Tibial nerve (tissue), 4 donors: Measurements from ENCODE around the gene BLOC1S3. TPM values are rescaled to one million over a fixed set of nuclear protein-coding genes. Genes with fewer than 3 reads are reported as not detected.
A peak's percentile ranks its signal among the peaks of the same experiment; 100 is the strongest.

ENCODE experiments used
- DNase-seq, 2 donors: peaks; one replicate each; pipeline ENCODE4 v3.0.0-alpha.2; 2019; ENCODE audit warnings: low spot score in 2 of 2
- H3K27ac ChIP-seq, 4 donors: fragments of 200-600 bp; sonication (generic) in 3 of 4; one replicate each; pipeline ENCODE4 v1.5.1; 2017 to 2019; ENCODE audit warnings: mild to moderate bottlenecking in 1 of 4
- H3K27me3 ChIP-seq, 2 donors: fragments of 200-600 bp; sonication (generic) in 1 of 2; one replicate each; pipeline versions ENCODE4 v1.5.1 to v1.6.0; 2017 to 2019
- H3K36me3 ChIP-seq, 3 donors: fragments of 200-600 bp; sonication (generic); one replicate each; pipeline ENCODE4 v1.5.1; 2018 to 2019
- H3K4me1 ChIP-seq, 4 donors: fragments of 200-600 bp; sonication (generic) in 3 of 4; one replicate each; pipeline ENCODE4 v1.5.1; 2017 to 2019
- H3K4me3 ChIP-seq, 4 donors: fragments of 200-600 bp; sonication (generic) in 3 of 4; one replicate each; pipeline ENCODE4 v1.5.1; 2017 to 2019; ENCODE audit warnings: mild to moderate bottlenecking in 1 of 4, moderate library complexity in 1 of 4
- H3K9me3 ChIP-seq, 4 donors: fragments of 200-600 bp; sonication (generic) in 3 of 4; one replicate each; pipeline ENCODE4 v1.5.1; 2017 to 2019
- EP300 ChIP-seq, 2 donors: sonication (generic); formaldehyde crosslinking; IDR thresholded peaks; one replicate each; pipeline ENCODE4 v1.6.1; 2017; ENCODE audit warnings: antibody characterized with exemption in 2 of 2, mild to moderate bottlenecking in 1 of 2
- POLR2A ChIP-seq, 2 donors: fragments of 450-650 bp; IDR thresholded peaks; one replicate each; pipeline ENCODE4 v1.6.1; 2017; ENCODE audit warnings: antibody characterized with exemption in 2 of 2, mild to moderate bottlenecking in 2 of 2, moderate library complexity in 2 of 2
- WGBS, 2 donors: methylation state at CpG; one replicate each; pipeline ENCODE4 v1.1.5; 2018; 5-methylcytosine and 5-hydroxymethylcytosine counted together
- total RNA-seq, 4 donors: library from RNA; depleted of rRNA; stranded (reverse); fragments of >200 nt; gene quantifications; one replicate each; pipeline ENCODE4 v1.1.0, GENCODE V29; 2016
- TF ChIP-seq, protein P1 (sequence below), 5 experiments: fragments of 200-600 bp in 3 of 5; fragments of 450-650 bp in 2 of 5; sonication (generic) in 3 of 5; IDR thresholded peaks; one replicate each; pipeline ENCODE4 v1.5.1; 2016 to 2019; ENCODE audit warnings: antibody characterized with exemption in 5 of 5, mild to moderate bottlenecking in 3 of 5, moderate library complexity in 2 of 5

Gene BLOC1S3
- total RNA-seq, 4 donors from 2014 or later, result 12.0 to 42.0 (median 23.7) TPM

DNA sequence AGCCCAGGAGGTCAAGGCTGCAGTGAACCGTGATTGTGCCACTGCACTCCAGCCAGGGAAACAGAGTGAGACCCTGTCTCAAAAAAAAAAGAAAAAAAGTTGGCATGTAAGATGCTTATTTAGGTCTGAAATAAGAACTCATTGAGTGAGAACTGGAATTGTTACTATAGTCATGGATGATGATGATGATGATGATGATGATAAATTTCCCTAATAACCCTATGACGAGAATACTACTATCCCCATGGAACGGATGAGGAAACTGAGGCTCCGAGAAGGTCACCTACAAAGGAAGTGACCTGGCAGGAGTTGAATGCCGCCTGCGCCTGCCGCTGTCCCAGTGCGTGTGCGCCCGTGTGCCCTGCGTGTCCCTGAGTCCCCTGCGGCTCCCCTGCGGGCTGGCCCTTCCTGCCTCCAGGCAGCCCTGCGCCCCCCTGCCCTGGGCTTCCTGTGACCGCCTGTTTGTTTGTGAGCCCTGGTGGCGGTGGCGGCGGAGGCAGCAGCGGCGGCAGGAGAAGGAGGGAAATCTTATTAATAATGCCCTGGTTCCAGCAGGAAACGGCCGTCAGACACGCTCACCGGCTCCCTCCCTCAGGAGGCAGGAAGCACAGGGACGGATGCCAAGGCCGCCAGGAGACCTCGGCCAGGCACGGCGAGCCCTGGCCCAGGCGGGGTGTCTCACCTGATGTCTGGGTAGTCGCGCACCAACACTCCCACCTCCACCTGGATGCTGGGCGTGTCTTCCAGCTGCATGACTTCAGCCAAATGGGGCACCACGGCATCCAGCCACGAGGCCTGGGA, 37.0 kb downstream of the BLOC1S3 start:
- TF ChIP-seq, protein P1, sequence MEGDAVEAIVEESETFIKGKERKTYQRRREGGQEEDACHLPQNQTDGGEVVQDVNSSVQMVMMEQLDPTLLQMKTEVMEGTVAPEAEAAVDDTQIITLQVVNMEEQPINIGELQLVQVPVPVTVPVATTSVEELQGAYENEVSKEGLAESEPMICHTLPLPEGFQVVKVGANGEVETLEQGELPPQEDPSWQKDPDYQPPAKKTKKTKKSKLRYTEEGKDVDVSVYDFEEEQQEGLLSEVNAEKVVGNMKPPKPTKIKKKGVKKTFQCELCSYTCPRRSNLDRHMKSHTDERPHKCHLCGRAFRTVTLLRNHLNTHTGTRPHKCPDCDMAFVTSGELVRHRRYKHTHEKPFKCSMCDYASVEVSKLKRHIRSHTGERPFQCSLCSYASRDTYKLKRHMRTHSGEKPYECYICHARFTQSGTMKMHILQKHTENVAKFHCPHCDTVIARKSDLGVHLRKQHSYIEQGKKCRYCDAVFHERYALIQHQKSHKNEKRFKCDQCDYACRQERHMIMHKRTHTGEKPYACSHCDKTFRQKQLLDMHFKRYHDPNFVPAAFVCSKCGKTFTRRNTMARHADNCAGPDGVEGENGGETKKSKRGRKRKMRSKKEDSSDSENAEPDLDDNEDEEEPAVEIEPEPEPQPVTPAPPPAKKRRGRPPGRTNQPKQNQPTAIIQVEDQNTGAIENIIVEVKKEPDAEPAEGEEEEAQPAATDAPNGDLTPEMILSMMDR (IDR thresholded peaks at IDR 0.05), result no peak
- TF ChIP-seq POLR2A (IDR thresholded peaks at IDR 0.05), result no peak
- no peak for TF ChIP-seq EP300 (IDR thresholded peaks at IDR 0.05)
- no peak for DNase-seq
- H3K4me3 ChIP-seq, result no peak overlapping the region
- H3K27me3 ChIP-seq, result peaks cover 0 to 51% of the 10 kb centered on the region in 2 donors
- H3K9me3 ChIP-seq, result no peaks in the 10 kb centered on the region
- H3K27ac ChIP-seq, result peak overlapping the region in 1 of 4 donors; percentile 24
- peaks cover 0 to 41% (median 4%) of the 10 kb centered on the region in 4 donors for H3K4me1 ChIP-seq
- no peaks in the 10 kb centered on the region for H3K36me3 ChIP-seq
- 9 to 21% methylated on average over 28 to 30 of the region's 35 CpGs for WGBS, 2 donors

DNA sequence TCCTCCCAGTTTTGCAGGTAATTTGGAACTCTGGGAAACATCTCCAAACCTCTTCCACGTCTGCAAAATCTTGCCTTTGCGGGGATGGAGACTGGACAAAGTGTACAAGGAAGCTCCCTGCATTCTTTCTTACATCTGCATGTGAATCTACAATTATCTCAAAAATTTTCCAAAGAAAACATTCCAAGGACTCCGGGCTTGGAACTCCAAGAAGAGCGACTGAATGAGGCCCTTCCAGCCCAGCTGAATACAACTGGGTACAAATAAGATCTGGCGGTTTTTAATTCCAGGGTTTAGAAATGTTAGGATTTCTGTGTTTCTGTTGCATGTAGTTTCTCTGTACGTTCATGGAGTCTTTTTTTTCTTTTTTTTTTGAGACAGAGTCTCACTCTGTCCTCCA, 38.1 kb downstream of the BLOC1S3 start:
- WGBS, 2 donors, result 27 to 28% methylated on average over 6 of the region's 6 CpGs
- no peak for DNase-seq
- Histone ChIP-seq H3K4me3 (no peak overlapping the region), H3K27ac (no peak overlapping the region), H3K36me3 (no peaks in the 10 kb centered on the region), H3K9me3 (no peaks in the 10 kb centered on the region), H3K4me1 (peaks cover 0 to 39% (median 4%) of the 10 kb centered on the region in 4 donors), H3K27me3 (peaks cover 0 to 51% of the 10 kb centered on the region in 2 donors)
- no peak for TF ChIP-seq POLR2A (IDR thresholded peaks at IDR 0.05)
- TF ChIP-seq EP300 (IDR thresholded peaks at IDR 0.05), result no peak
- TF ChIP-seq, protein P1 (IDR thresholded peaks at IDR 0.05), result no peak

DNA sequence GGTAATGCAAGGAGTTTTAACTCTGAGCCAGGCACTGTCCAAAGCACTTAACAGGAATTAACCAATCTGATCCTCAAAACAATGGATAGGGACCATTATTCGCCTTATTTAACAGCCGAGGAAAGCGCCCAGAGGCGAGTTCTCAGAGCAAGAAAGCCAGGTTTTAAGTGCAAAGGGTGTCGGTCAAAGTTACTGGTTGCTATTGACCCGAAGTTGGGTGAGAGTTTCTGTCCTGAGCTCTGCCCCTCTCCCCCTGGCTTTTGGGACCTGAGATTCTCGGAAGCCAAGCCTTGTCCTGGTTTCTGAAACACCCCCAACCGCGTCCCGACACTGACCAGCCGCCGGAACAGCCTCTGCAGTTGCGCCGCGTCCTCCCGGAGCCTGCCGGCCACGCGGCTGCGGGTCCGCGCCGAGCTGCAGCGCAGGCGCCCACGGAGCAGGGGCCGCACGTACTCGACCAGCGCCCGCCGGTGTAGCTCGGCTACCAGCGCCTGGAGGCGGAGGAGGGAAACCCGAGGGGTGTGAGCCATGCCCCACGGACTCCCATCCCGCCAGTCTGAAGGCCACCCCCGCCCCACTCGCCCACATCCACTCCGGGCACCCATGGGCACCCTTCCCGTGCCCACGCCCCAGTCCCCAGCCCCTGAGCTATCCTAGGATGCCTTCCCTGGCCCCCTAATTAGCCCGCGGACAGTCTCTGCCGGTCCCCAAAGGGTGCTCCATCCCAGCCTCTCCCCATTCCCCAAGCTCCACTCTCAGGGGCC, 38.8 kb downstream of the BLOC1S3 start:
- H3K4me3 ChIP-seq, result no peak overlapping the region
- no peaks in the 10 kb centered on the region for H3K9me3 ChIP-seq
- no peak for DNase-seq
- H3K4me1 ChIP-seq, result peaks cover 0 to 34% (median 4%) of the 10 kb centered on the region in 4 donors
- whole genome bisulfite sequencing, 2 donors, result 20 to 31% methylated on average over 25 to 30 of the region's 46 CpGs
- H3K27me3 ChIP-seq, result peaks cover 0 to 51% of the 10 kb centered on the region in 2 donors
- H3K36me3 ChIP-seq, result no peaks in the 10 kb centered on the region
- TF ChIP-seq, protein P1 (IDR thresholded peaks at IDR 0.05), result no peak
- no peak for TF ChIP-seq EP300 (IDR thresholded peaks at IDR 0.05)
- TF ChIP-seq POLR2A (IDR thresholded peaks at IDR 0.05), result no peak
- no peak overlapping the region for H3K27ac ChIP-seq

DNA sequence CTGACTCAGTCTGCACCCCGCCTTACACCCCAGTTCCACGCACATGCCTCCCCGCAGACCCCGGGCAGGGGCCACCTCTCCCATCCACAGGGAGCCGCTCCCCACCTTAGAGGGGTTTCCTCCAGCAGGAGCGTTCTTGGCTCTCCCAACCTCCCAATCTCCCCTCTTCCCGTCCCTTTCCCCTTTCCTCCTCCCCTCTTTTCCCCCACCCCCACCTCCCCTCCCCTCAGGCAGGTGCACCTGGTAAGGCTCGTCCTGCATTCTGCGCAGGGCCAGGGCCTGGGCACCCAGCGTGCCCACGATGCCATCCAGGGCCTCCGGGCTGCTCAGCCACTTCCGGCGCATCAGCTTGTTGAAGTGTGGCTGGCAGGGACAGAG, 39.4 kb downstream of the BLOC1S3 start:
- H3K9me3 ChIP-seq, result no peaks in the 10 kb centered on the region
- H3K4me3 ChIP-seq, result no peak overlapping the region
- no peak overlapping the region for H3K27ac ChIP-seq
- H3K27me3 ChIP-seq, result peaks cover 0 to 51% of the 10 kb centered on the region in 2 donors
- H3K36me3 ChIP-seq, result no peaks in the 10 kb centered on the region
- 41 to 52% methylated on average over 9 to 14 of the region's 14 CpGs for WGBS, 2 donors
- TF ChIP-seq POLR2A (IDR thresholded peaks at IDR 0.05), result no peak
- TF ChIP-seq EP300 (IDR thresholded peaks at IDR 0.05), result no peak
- TF ChIP-seq, protein P1 (IDR thresholded peaks at IDR 0.05), result no peak
- no peak for DNase-seq
- peaks cover 0 to 34% (median 4%) of the 10 kb centered on the region in 4 donors for H3K4me1 ChIP-seq

DNA sequence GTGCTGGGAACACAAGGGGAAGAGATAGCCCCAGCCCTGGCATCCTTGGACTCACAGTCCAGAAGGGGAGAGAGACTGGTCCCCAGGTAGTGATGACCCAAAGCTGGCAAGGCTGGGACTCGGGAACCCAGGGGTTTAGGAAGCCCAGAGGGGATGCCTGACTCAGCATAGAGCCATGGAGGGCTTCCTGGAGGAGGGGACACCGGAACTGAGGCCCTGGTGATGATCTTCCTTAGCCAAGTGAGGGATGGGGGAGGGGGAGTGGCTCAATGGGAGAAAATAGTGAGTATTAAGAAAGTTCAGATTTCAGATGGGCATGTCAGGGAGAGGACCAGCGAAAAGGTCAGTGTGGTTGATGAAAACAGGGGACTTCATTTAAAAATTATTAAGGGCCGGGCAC, 39.8 kb downstream of the BLOC1S3 start:
- peaks cover 0 to 51% of the 10 kb centered on the region in 2 donors for H3K27me3 ChIP-seq
- 61 to 65% methylated on average over 4 of the region's 4 CpGs for WGBS, 2 donors
- DNase-seq, result no peak

More for the DNA sequence above, 39.8 kb downstream of the BLOC1S3 start:
- no peaks in the 10 kb centered on the region for H3K36me3 ChIP-seq
- H3K4me1 ChIP-seq, result peaks cover 0 to 34% (median 4%) of the 10 kb centered on the region in 4 donors
- TF ChIP-seq POLR2A (IDR thresholded peaks at IDR 0.05) (no peak), EP300 (IDR thresholded peaks at IDR 0.05) (no peak)
- TF ChIP-seq, protein P1 (IDR thresholded peaks at IDR 0.05), result no peak
- no peaks in the 10 kb centered on the region for H3K9me3 ChIP-seq
- H3K4me3 ChIP-seq, result no peak overlapping the region
- H3K27ac ChIP-seq, result no peak overlapping the region
